Liver (tissue), 3 donors: ENCODE data around the gene ABCC8.

ENCODE experiments used
- GABPA ChIP-seq, 2 donors: IDR thresholded peaks in 1 of 2; conservative IDR thresholded peaks in 1 of 2; 2 replicates each; pipeline ENCODE4 v1.6.1; 2016; ENCODE audit warnings: antibody characterized with exemption in 2 of 2, mild to moderate bottlenecking in 1 of 2, moderate library complexity in 1 of 2
- RAD21 ChIP-seq, 2 donors: IDR thresholded peaks; 2 replicates each; pipeline ENCODE4 v1.6.1; 2016; ENCODE audit warnings: antibody characterized with exemption in 2 of 2, mild to moderate bottlenecking in 2 of 2
- RXRA ChIP-seq, 2 donors: IDR thresholded peaks; 2 replicates each; pipeline ENCODE4 v1.6.1; 2017 to 2018; ENCODE audit warnings: antibody characterized with exemption in 2 of 2, mild to moderate bottlenecking in 1 of 2
- TF ChIP-seq, protein P1 (sequence below): fragments of 150-350 bp; IDR thresholded peaks from 2 replicates; pipeline ENCODE4 v1.5.1; 2017; ENCODE audit warnings: improper control_type of control experiment, low read depth, low read length; ENCODE audit not compliant: missing input control
- TF ChIP-seq, protein P2 (sequence below): IDR thresholded peaks from 2 replicates; pipeline ENCODE4 v1.6.1; 2016; ENCODE audit warnings: antibody characterized with exemption
- TF ChIP-seq, protein P3 (sequence below): IDR thresholded peaks from 2 replicates; pipeline ENCODE4 v1.6.1; 2016; ENCODE audit warnings: antibody characterized with exemption, mild to moderate bottlenecking
- donor health status: healthy.
- donor health status: healthy.

DNA sequence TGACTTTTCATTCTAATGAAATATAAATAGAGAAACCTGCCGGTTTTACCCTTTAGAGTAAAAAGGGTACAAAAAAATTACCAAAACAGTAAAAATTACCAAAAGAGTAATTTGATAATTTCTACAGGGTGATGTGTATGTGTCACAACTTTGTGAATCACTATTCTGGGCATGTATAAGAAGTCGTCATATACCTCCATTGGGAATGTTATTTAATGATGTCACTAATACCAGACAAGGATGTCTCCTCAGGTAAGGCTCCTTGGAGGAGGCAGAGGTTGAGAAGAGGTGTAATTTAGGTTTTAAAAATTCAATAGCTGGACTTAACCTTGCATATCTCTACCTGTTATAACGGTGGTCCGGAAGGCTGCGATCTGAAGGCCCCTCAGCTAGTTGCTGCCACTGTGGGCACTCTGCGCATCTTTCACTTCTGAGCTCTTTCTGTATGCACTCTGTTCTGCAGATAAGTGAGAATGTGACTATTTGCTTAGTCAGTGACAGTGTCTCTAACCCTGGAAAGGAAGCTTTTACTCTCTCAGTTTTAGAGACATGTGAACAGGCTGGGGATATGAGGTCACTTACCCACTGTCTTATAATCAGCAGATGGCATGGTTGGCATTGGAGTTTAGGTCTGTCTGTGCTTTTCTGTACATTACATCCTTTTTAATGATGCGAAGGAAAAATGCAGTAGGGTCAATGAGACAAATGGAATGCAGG is 126.0 kb downstream of the ABCC8 start:
- TF ChIP-seq, protein P1, sequence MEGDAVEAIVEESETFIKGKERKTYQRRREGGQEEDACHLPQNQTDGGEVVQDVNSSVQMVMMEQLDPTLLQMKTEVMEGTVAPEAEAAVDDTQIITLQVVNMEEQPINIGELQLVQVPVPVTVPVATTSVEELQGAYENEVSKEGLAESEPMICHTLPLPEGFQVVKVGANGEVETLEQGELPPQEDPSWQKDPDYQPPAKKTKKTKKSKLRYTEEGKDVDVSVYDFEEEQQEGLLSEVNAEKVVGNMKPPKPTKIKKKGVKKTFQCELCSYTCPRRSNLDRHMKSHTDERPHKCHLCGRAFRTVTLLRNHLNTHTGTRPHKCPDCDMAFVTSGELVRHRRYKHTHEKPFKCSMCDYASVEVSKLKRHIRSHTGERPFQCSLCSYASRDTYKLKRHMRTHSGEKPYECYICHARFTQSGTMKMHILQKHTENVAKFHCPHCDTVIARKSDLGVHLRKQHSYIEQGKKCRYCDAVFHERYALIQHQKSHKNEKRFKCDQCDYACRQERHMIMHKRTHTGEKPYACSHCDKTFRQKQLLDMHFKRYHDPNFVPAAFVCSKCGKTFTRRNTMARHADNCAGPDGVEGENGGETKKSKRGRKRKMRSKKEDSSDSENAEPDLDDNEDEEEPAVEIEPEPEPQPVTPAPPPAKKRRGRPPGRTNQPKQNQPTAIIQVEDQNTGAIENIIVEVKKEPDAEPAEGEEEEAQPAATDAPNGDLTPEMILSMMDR: no peak
- TF ChIP-seq, protein P2, sequence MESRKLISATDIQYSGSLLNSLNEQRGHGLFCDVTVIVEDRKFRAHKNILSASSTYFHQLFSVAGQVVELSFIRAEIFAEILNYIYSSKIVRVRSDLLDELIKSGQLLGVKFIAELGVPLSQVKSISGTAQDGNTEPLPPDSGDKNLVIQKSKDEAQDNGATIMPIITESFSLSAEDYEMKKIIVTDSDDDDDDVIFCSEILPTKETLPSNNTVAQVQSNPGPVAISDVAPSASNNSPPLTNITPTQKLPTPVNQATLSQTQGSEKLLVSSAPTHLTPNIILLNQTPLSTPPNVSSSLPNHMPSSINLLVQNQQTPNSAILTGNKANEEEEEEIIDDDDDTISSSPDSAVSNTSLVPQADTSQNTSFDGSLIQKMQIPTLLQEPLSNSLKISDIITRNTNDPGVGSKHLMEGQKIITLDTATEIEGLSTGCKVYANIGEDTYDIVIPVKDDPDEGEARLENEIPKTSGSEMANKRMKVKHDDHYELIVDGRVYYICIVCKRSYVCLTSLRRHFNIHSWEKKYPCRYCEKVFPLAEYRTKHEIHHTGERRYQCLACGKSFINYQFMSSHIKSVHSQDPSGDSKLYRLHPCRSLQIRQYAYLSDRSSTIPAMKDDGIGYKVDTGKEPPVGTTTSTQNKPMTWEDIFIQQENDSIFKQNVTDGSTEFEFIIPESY: no peak
- TF ChIP-seq, protein P3, sequence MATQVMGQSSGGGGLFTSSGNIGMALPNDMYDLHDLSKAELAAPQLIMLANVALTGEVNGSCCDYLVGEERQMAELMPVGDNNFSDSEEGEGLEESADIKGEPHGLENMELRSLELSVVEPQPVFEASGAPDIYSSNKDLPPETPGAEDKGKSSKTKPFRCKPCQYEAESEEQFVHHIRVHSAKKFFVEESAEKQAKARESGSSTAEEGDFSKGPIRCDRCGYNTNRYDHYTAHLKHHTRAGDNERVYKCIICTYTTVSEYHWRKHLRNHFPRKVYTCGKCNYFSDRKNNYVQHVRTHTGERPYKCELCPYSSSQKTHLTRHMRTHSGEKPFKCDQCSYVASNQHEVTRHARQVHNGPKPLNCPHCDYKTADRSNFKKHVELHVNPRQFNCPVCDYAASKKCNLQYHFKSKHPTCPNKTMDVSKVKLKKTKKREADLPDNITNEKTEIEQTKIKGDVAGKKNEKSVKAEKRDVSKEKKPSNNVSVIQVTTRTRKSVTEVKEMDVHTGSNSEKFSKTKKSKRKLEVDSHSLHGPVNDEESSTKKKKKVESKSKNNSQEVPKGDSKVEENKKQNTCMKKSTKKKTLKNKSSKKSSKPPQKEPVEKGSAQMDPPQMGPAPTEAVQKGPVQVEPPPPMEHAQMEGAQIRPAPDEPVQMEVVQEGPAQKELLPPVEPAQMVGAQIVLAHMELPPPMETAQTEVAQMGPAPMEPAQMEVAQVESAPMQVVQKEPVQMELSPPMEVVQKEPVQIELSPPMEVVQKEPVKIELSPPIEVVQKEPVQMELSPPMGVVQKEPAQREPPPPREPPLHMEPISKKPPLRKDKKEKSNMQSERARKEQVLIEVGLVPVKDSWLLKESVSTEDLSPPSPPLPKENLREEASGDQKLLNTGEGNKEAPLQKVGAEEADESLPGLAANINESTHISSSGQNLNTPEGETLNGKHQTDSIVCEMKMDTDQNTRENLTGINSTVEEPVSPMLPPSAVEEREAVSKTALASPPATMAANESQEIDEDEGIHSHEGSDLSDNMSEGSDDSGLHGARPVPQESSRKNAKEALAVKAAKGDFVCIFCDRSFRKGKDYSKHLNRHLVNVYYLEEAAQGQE: no peak
- no peak for TF ChIP-seq RAD21 (IDR thresholded peaks at IDR 0.05)
- no peak for TF ChIP-seq GABPA (IDR thresholded peaks at IDR 0.05 in 1 of 2, conservative IDR thresholded peaks at IDR 0.05 in 1 of 2)
- TF ChIP-seq RXRA (IDR thresholded peaks at IDR 0.05): no peak
